Activated CD8-positive, alpha-beta memory T cell treated with anti-CD3 and anti-CD28 coated beads for 1 hour (primary cell): ENCODE measurements around the gene CHPF2.

Source experiments
- DNase-seq, 2 donors: peaks; one replicate each; pipeline ENCODE4 v3.0.0-alpha.2; 2020; ENCODE audit warnings: low read depth in 1 of 2; ENCODE audit errors: extremely low read depth in 1 of 2

The CHPF2 gene

GRCh38 chr7:151205730-151206129, 26.6 kb upstream of the CHPF2 start:
- DNase-seq: no peak

DNA sequence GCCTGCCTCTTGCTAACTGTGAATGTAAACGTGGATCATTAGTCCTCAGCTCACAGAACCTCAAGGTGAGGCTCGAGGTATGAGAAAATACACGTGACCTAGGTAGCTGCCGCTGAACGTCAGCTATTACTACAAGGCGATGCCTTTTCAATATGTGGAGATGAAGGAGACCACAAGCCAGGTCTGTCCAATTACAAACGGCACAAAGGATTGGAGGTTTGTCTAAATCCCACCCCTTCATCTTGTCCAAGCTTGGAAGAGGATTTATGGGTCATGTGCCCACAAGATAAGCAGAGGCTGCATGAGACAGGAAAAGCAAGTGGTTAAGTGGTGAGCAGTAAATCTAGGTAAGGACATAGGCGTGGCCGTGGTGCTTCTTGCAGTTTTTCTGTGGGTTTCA, 25.4 kb upstream of the CHPF2 start:
- no peak for DNase-seq

GRCh38 chr7:151207315-151207714, 25.0 kb upstream of the CHPF2 start:
- no peak for DNase-seq

GRCh38 chr7:151207804-151208203, 24.5 kb upstream of the CHPF2 start:
- no peak for DNase-seq

DNA sequence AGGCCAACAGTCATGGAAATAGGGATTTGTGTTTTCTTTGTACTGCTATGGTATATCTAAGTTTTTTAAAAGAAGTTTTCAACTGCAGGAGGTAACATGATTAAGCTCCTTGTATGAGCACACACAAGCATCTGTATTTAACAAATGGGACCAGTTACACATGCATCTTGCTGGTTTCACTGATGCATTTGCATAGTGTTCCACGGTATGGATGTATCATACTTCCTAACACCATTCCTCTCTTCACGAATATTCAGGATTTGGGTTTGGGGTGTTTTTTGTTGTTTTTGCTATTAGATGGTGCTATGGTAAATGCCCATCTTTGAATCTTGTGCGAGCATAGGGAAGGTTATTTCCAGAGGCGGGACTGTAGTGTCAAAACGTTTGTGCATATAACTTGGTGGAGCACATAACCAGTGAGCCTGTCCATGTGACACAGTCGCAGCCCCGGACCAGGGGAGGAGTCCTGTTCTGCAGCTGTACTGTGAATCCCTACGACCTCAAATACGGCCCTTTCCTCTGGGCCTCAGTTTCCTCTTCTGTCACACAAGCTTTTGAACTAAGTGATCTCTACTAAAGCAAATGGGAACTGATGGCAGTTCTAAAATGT, 23.9 kb upstream of the CHPF2 start:
- no peak for DNase-seq

GRCh38 chr7:151209588-151209987, 22.7 kb upstream of the CHPF2 start:
- no peak for DNase-seq

- no peak for DNase-seq
Observed at GRCh38 chr7:151210087-151210854, 22.0 kb upstream of the CHPF2 start, which contains the start of gene H2BK1. Gene H2BK1 (minus strand): TSS chr7:151210488. CDS start chr7:151210318, 170 bp downstream.

DNA sequence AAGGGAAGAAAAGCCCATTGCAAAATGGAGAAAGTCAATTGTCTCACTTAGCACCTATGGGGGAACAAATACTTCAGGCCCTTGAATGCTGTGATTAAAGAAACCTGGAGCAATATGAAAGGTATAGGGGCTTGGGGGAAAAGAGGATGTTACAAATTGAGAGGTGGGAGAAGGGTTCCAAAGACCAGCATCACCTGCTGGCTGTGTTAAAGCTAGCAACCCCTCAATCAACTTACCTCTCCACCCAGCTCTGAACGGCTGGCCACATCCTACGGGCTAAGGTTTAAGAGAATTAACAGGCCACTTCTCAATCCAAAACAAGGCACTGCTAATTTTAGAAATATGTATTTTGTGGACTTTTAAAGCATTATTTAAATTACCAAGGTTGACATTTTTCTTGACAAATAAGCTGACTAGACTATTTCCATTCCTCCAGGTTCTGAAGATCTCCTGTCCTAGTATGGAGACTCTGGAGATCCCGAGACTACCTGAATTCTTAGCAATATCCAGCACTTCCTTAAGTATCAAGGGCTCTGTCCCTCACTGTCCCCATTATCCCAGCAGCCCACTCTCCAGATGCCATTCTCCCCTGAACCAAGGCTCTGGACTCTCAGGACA, 21.0 kb upstream of the CHPF2 start:
- no peak for DNase-seq

DNA sequence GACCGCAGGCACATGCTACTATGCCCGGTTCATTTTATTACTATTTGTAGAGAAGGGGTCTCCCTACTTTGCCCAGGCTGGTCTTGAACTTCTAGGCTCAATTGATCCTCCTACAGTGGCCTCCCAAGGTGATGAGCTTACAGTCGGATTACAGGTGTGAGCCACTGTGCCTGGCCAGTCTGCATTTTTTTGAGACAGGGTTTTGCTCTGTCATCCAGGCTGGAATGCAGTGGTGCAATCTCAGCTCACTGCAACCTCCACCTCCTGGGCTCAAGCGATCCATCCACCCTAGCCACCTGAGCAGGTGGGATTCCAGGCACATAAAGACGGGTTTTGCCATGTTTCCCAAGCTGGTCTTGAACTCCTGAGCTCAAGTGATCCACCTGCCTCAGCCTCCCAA, 19.7 kb upstream of the CHPF2 start:
- DNase-seq: no peak

GRCh38 chr7:151213826-151214225, 18.5 kb upstream of the CHPF2 start:
- DNase-seq: no peak

DNA sequence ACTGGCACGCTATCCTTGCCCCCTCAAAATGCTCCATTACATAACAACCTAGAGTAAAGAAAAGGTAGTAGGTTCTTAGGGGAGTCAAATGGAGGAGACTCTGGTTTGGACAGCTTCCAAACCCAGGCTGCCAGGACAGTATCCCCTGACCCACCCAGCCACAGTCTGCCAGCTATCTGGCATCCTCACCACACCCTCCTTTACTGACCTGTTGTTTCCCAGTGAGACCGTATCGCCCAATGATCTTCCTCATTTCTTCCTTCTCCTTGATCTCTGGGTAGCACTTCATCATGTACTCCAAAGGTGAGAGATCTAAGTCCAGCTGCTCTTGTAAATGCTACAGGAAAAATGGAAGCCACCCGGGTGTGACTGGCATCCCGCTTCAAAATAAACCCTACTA, 16.9 kb upstream of the CHPF2 start:
- DNase-seq: no peak

- DNase-seq: no peak
Observed at GRCh38 chr7:151218170-151218569, 14.1 kb upstream of the CHPF2 start.

DNA sequence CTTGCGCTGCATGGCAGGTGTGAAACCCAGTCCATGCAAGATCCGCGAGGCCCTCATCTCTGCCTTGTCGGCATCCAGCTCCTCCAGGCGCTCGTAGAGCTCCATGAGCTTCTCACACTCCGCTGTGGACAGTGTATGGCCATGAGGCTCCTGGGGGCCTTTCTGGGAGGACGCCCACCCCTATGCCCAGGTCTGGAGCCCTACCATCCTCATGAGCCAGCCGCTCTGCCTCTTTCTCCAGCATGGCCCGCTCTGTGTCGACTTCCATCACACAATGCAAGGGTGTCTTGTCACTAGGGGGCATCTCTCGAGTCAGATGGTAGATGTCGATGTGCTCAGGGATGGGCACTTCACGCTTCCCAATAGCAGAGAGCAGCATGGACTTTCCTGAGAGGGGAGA, 8.6 kb upstream of the CHPF2 start:
- no peak for DNase-seq

GRCh38 chr7:151225948-151226510, 6.3 kb upstream of the CHPF2 start:
- no peak for DNase-seq

- no peak for DNase-seq
Observed at GRCh38 chr7:151226560-151226874, 5.8 kb upstream of the CHPF2 start.

GRCh38 chr7:151226875-151227782, 5.2 kb upstream of the CHPF2 start, which contains the start of gene ABCF2:
Gene ABCF2 (minus strand): TSS chr7:151227205. CDS start chr7:151226458, 747 bp downstream.
- DNase-seq: peak; percentile 90 to 99

DNA sequence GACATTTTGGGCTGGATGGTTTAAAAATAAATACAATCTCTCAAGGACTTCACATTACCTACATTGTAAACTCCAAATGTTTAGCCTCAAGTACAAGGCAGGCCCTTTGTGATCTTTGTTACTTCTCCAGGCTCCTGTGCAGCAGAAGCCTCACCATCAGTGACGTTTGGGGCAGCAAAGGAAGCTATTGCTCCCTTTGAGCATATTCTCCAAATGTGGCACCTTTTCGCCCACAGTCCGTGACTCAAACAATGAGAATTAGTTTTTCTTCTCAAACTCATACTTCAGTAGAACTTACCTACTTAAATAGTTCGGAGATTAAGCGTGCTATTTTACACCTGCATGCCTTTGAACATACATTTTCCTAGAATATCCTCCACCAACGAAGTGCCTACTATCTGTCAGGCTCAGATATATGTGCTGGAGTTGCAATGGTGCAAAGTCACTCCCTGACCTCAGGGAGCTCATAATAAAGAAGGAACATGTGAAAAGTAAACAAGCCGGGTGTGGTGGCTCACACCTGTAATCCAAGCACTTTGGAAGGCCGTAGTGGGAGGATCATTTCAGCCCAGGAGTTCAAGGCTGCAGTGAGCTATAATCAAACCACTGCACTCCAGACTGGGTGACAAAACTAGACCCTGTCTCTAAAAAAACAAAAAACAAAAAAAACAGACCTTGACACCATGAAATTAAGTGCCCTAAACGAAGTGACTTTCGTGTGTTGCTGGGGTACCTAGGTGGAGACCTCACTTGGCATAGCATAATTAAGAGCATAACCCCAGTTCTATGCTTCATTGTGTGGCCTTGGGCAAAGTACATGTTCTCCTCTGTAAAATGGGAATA, 4.0 kb upstream of the CHPF2 start:
- DNase-seq: no peak

- no peak for DNase-seq
Observed at GRCh38 chr7:151229249-151229648, 3.0 kb upstream of the CHPF2 start.

DNA sequence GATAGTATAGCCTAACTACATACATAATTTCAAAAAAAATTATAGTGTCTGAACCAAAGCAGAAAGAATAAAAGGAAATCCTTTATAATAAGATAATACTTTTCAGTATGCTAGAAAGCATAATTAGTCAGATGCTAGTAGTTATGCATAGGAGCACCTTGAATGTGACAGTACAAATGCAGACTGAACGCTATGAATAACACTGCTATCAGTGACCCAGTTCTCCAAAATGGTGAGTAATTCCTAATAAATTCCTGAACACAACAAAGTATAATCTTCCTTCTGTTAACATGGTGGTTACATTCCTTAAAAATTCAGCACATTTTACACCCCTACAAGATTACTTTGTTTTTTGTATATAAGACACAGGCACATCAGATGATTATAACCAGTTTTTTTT, 1.2 kb upstream of the CHPF2 start:
- no peak for DNase-seq
